Mesendoderm (in vitro differentiated cells): Measurements from ENCODE around the gene RBFOX1.

Source experiments
- DNase-seq: peaks from one replicate; pipeline ENCODE4 v3.0.0; 2013
- H2AK5ac ChIP-seq: 2 replicates; pipeline ENCODE4 v1.6.1; 2013; ENCODE audit warnings: low read length, inconsistent platforms
- H2BK120ac ChIP-seq: 2 replicates; pipeline ENCODE4 v1.6.1; 2013; ENCODE audit warnings: low read depth, mild to moderate bottlenecking, low read length, moderate library complexity, mixed read lengths
- H2BK15ac ChIP-seq: replicated peaks from 2 replicates; pipeline ENCODE4 v1.6.1; 2013; ENCODE audit warnings: low read depth, mild to moderate bottlenecking, moderate library complexity
- H2BK5ac ChIP-seq: 2 replicates; pipeline ENCODE4 v1.6.1; 2013; ENCODE audit warnings: low read length, inconsistent platforms
- H3K18ac ChIP-seq: 2 replicates; pipeline ENCODE4 v1.6.1; 2013; ENCODE audit warnings: mild to moderate bottlenecking, low read length, mixed read lengths
- H3K23ac ChIP-seq: one replicate; pipeline ENCODE4 v1.6.1; 2013; ENCODE audit warnings: low read length
- H3K27ac ChIP-seq: 2 replicates; pipeline ENCODE4 v1.5.1; 2013; ENCODE audit warnings: low read depth, mild to moderate bottlenecking, inconsistent platforms, low read length, moderate library complexity
- H3K27me3 ChIP-seq: 2 replicates; pipeline ENCODE4 v1.6.1; 2013; ENCODE audit warnings: low read length, control low read depth, mild to moderate bottlenecking, inconsistent platforms; ENCODE audit not compliant: insufficient read depth, poor library complexity
- H3K36me3 ChIP-seq: 2 replicates; pipeline ENCODE4 v1.6.1; 2013; ENCODE audit warnings: low read length, inconsistent platforms; ENCODE audit not compliant: control insufficient read depth, insufficient read depth
- H3K4ac ChIP-seq: one replicate; pipeline ENCODE4 v1.6.1; 2013; ENCODE audit warnings: low read depth, mild to moderate bottlenecking, low read length, moderate library complexity
- H3K4me1 ChIP-seq: 2 replicates; pipeline ENCODE4 v1.6.1; 2013; ENCODE audit warnings: low read depth, low read length, inconsistent platforms; ENCODE audit not compliant: control insufficient read depth
- H3K4me2 ChIP-seq: 2 replicates; pipeline ENCODE4 v1.6.1; 2013; ENCODE audit warnings: low read length
- H3K4me3 ChIP-seq: 2 replicates; pipeline ENCODE4 v1.5.1; 2013; ENCODE audit warnings: mild to moderate bottlenecking, low read length
- H3K56ac ChIP-seq: one replicate; pipeline ENCODE4 v1.6.1; 2013; ENCODE audit warnings: low read length
- H3K79me1 ChIP-seq: 2 replicates; pipeline ENCODE4 v1.6.1; 2013; ENCODE audit warnings: low read length, inconsistent platforms
- H3K79me2 ChIP-seq: 2 replicates; pipeline ENCODE4 v1.6.1; 2013; ENCODE audit warnings: mild to moderate bottlenecking, low read length; ENCODE audit not compliant: control insufficient read depth, insufficient read depth
- H3K9ac ChIP-seq: 2 replicates; pipeline ENCODE4 v1.6.1; 2013; ENCODE audit warnings: low read length, inconsistent platforms
- H4K5ac ChIP-seq: one replicate; pipeline ENCODE4 v1.6.1; 2013; ENCODE audit warnings: low read length
- H4K8ac ChIP-seq: one replicate; pipeline ENCODE4 v1.6.1; 2013; ENCODE audit warnings: low read depth, mild to moderate bottlenecking, control low read depth, low read length, moderate library complexity
- WGBS: extraction: QIAGEN DNeasy Blood & Tissue Kit; methylation state at CpG from one replicate; pipeline ENCODE4 v1.1.7; 2013; ENCODE audit warnings: low lambda C conversion rate, missing lambda C conversion rate; ENCODE audit not compliant: insufficient coverage; ENCODE audit errors: extremely low coverage; 5-methylcytosine and 5-hydroxymethylcytosine counted together

RBFOX1 gene

DNA sequence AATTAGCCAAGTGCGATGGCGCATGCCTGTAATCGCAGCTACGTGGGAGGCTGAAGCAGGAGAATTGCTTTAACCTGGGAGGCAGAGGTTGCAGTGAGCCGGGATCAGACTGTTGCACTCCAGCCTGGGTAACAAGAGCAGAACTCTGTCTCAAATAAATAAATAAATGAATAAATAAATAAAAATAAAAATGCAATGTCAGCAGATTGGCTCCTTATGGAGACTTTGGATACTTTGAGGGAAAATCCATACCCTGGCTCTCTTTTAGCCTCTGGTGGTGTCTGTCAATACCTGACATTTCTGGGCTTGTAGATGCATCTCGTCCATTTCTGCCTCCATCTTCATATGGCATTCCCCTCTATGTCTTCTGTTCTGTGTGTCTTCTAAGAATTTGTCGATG is 66.7 kb downstream of the RBFOX1 start:
- no peak for DNase-seq
- Histone ChIP-seq H3K4me2 (no peak overlapping the region), H2AK5ac (no peak overlapping the region), H3K36me3 (no peaks in the 10 kb centered on the region), H2BK120ac (no peak overlapping the region), H3K4ac (no peak overlapping the region), H3K18ac (no peak overlapping the region), H2BK15ac (no peak overlapping the region), H3K23ac (no peak overlapping the region), H4K5ac (no peak overlapping the region), H3K9ac (no peak overlapping the region), H3K27me3 (no peaks in the 10 kb centered on the region), H3K56ac (no peak overlapping the region), H3K4me3 (no peak overlapping the region), H3K27ac (no peak overlapping the region), H3K79me1 (no peaks in the 10 kb centered on the region), H4K8ac (no peak overlapping the region), H3K4me1 (no peaks in the 10 kb centered on the region), H2BK5ac (no peak overlapping the region), H3K79me2 (no peaks in the 10 kb centered on the region)
- no CpG with 5 or more reads among the region's 7 CpGs for WGBS

DNA sequence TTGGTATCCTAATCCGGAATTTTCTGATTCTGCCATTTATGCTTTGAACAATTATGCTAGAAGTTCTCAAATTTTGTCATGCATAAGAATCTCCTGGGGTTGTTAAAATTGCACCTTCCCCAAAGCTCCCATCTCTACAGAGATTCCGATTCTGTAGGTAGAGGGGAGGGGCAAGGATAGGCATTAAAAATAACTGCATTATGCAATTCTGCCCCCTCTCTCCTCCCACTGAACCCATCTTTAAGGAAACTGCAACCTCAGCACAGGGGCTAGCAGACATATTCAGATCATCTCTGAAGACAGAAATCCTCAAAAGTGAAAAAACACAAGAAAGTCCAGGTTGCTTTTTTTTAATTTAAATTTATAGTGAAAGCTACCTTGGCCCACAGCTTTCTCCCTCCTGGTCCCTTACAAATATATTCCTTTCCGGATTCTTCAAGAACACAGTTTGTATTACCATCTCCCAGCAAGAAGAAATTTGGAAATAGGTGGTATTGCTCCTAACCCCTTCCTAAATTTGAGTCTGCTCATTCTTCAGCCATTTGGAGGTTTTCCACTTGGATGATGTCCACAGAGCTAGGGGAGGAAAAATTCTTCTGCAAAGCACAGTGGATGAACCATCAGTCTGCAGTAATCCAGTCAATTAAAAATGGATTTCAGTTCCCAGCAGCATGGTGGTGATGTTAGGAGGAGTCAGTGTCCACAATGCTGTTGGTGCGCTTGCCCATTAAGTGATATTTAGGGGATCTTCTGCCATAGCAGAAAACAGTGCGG is 67.7 kb downstream of the RBFOX1 start:
- no peak overlapping the region for H2BK15ac ChIP-seq

DNA sequence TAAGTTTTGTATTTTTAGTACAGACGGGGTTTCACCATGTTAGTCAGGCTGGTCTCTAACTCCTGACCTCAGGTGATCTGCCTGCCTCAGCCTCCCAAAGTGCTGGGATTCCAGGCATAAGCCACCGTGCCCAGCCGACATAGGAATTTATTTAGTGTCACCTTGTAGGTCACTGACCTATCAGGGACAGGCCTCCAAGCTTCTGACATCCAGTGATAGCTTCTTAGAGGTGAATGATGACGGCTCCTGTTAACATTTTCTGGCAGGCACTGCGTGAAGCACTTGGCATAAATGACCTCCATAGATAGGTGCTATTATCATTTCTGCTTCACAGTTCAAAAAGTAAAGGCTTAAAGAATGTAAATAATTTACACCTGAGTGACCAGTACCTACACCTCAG is 71.6 kb downstream of the RBFOX1 start:
- Histone ChIP-seq H2BK5ac (no peak overlapping the region), H3K36me3 (no peaks in the 10 kb centered on the region), H3K27ac (no peak overlapping the region), H4K8ac (no peak overlapping the region), H3K27me3 (no peaks in the 10 kb centered on the region), H3K4ac (no peak overlapping the region), H4K5ac (no peak overlapping the region), H3K79me2 (no peaks in the 10 kb centered on the region), H3K56ac (no peak overlapping the region), H3K4me1 (peaks cover 9% of the 10 kb centered on the region), H2AK5ac (no peak overlapping the region), H3K4me2 (no peak overlapping the region), H2BK15ac (no peak overlapping the region), H3K18ac (peak overlapping the region; percentile 39), H3K23ac (no peak overlapping the region), H2BK120ac (no peak overlapping the region), H3K79me1 (no peaks in the 10 kb centered on the region), H3K9ac (no peak overlapping the region), H3K4me3 (no peak overlapping the region)
- no CpG with 5 or more reads among the region's 5 CpGs for WGBS
- peak; percentile 61 for DNase-seq

More for the DNA sequence above, 67.7 kb downstream of the RBFOX1 start:
- Histone ChIP-seq H3K4ac (no peak overlapping the region), H3K23ac (no peak overlapping the region), H3K4me3 (no peak overlapping the region), H3K79me2 (no peaks in the 10 kb centered on the region), H2BK5ac (no peak overlapping the region), H2AK5ac (no peak overlapping the region), H4K5ac (no peak overlapping the region), H3K27me3 (no peaks in the 10 kb centered on the region), H3K18ac (peak overlapping the region; percentile 28), H3K36me3 (no peaks in the 10 kb centered on the region), H3K56ac (no peak overlapping the region), H4K8ac (no peak overlapping the region), H2BK120ac (no peak overlapping the region), H3K4me2 (no peak overlapping the region), H3K27ac (no peak overlapping the region), H3K9ac (no peak overlapping the region), H3K79me1 (no peaks in the 10 kb centered on the region), H3K4me1 (peaks cover 3% of the 10 kb centered on the region)
- WGBS, result no CpG with 5 or more reads among the region's 5 CpGs
- no peak for DNase-seq

DNA sequence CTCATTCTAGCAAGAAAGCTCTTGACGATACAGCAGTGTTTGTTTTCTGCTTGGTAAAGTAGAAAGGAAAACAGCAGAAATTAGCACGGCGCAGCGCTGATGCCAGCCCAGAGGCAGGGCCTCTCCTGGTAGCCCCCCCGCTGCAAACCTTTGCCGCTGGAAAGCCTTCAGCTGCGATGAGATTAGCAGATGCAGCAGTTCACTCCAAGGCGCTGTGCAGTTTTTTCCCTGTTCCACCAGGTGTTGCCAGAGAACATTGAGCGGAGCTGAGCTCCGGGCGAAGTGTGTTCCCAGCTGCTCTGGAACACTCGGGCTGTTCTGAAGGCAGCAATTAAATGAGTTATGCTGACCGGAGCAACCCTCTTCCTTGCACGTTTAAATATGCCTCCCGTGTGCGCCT is 72.5 kb downstream of the RBFOX1 start:
- Histone ChIP-seq H3K23ac (no peak overlapping the region), H3K79me1 (no peaks in the 10 kb centered on the region), H3K79me2 (no peaks in the 10 kb centered on the region), H3K36me3 (no peaks in the 10 kb centered on the region), H3K27ac (no peak overlapping the region), H3K56ac (no peak overlapping the region), H3K4me1 (peaks cover 9% of the 10 kb centered on the region), H3K4me3 (no peak overlapping the region), H2BK15ac (no peak overlapping the region), H2BK120ac (no peak overlapping the region), H4K8ac (no peak overlapping the region), H2AK5ac (no peak overlapping the region), H3K4ac (peak overlapping the region; percentile 45), H4K5ac (no peak overlapping the region), H3K27me3 (no peaks in the 10 kb centered on the region), H2BK5ac (no peak overlapping the region), H3K18ac (no peak overlapping the region), H3K4me2 (no peak overlapping the region), H3K9ac (no peak overlapping the region)
- peak; percentile 72 for DNase-seq
- no CpG with 5 or more reads among the region's 16 CpGs for WGBS

DNA sequence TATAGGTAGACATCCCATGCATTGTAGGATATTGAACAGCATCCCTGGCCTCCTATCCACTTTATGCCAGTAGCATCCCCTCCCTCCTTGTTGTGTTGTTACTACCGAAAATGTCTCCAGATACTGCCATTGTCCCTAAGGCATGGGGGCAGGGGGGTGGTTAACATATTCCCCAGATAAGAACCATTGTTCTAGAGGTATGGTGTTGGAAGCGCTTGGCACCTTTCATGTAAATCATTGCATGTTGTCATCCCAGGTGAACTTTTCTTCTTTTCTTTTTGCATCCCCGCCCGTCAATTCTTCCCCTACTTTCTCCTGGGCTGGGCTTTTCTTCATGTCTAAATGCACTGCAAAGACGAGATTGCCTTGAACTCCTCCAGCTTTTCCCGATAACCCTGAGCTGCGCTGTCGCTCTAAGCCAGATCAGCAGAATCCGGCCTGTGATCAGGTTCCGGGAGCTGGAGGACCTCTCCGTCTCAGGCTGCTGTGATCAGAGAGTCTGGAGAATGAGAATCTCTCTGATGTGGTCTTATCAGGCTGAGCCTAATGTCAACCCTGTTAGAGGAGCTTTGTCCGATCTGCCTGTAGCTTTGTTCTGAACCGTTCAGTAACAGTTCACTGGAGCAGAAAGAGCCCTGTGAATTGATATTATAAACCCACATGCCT is 76.2 kb downstream of the RBFOX1 start:
- no peak overlapping the region for H3K9ac ChIP-seq
- H3K18ac ChIP-seq, result no peak overlapping the region
- no peak overlapping the region for H2BK15ac ChIP-seq
- H3K79me1 ChIP-seq, result no peaks in the 10 kb centered on the region
- H3K56ac ChIP-seq, result peak overlapping the region; percentile 22
- DNase-seq, result peak; percentile 78
- H3K36me3 ChIP-seq, result no peaks in the 10 kb centered on the region
- H3K27ac ChIP-seq, result no peak overlapping the region
- no peak overlapping the region for H3K23ac ChIP-seq
- no peak overlapping the region for H4K5ac ChIP-seq
- H3K4ac ChIP-seq, result no peak overlapping the region
- no peaks in the 10 kb centered on the region for H3K79me2 ChIP-seq
- H2AK5ac ChIP-seq, result no peak overlapping the region
- no peak overlapping the region for H2BK5ac ChIP-seq
- no peak overlapping the region for H3K4me3 ChIP-seq
- peaks cover 9% of the 10 kb centered on the region for H3K4me1 ChIP-seq
- no peak overlapping the region for H3K4me2 ChIP-seq
- WGBS, result no CpG with 5 or more reads among the region's 13 CpGs
- no peak overlapping the region for H4K8ac ChIP-seq
- no peaks in the 10 kb centered on the region for H3K27me3 ChIP-seq
- H2BK120ac ChIP-seq, result no peak overlapping the region
